ENCODE measurements around the gene ADSL. TPM values are rescaled to one million over a fixed set of nuclear protein-coding genes. Genes with fewer than 3 reads are reported as not detected.

The ADSL gene
- total and polyA plus RNA-seq, 9 of the 15 experiments (the other 6 are each of a cell fraction or from before 2014, with no cell fraction given), result 112 to 322 (median 146) TPM

DNA sequence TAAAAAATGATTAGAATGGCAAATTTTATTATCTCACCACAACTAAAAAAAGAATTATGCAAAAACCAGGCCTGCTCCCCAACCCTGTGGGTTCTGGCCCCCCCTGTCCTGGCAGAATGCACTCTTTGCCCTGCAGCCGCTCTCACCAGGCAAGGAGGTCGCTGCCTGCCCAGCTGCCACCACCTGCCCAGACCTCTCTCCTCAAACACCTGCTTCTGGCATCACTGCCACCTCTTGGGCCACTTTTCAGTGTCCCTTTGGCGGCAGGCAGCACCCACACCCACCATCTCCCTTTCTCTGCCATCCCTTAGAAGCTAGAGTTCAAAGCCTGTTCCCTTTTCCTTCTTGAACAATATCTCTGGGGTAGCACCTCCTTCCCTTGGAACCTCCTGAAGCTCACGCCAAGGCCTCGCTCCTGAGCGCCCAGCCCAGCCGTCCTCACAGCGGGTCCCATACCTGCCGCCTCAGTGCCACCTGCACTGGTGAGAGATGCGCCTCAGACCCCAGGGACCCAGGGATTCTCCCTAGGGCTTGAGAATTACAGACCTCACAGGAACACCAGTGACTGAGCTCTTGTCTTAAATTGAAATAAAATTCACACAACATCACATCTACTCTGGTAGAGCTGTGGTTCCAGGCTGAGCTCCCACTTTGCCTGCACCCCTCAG, 68.7 kb downstream of the ADSL start:
- Histone ChIP-seq H3K9me3 (replicated peaks; ENCODE audit: control insufficient read depth, insufficient read depth, low read depth, low read length) (no peaks in the 10 kb centered on the region), H2AFZ (ENCODE audit: low read depth, low read length) (no peak overlapping the region), H3K27me3 (ENCODE audit: control insufficient read depth in 2 of 2, insufficient read depth in 2 of 2, low read length in 2 of 2) (no peaks in the 10 kb centered on the region), H3K4me3 (no peak overlapping the region), H3K4me1 (replicated peaks in 1 of 2; ENCODE audit: control insufficient read depth in 2 of 2, insufficient read depth in 2 of 2, low read length in 2 of 2) (no peaks in the 10 kb centered on the region; a peak in 2 of 5 replicates), H3K4me2 (ENCODE audit: insufficient read depth, low read length) (no peak overlapping the region), H3K79me2 (ENCODE audit: control insufficient read depth, insufficient read depth, low read length) (no peaks in the 10 kb centered on the region), H3K27ac (ENCODE audit: extremely low read depth, low read depth, low read length) (no peak overlapping the region), H3K36me3 (ENCODE audit: control insufficient read depth, insufficient read depth, low read length) (peaks cover 31% of the 10 kb centered on the region; the same call in 2 of the 3 replicates), H4K20me1 (replicated peaks; ENCODE audit: control insufficient read depth, insufficient read depth, low read length) (no peaks in the 10 kb centered on the region), H3K9me1 (ENCODE audit: control insufficient read depth, insufficient read depth, low read length) (no peaks in the 10 kb centered on the region), H3K9ac (ENCODE audit: insufficient read depth in 1 of 2, low read depth in 2 of 2, low read length in 2 of 2) (no peak overlapping the region)
- 91% methylated on average over 9 of the region's 10 CpGs for WGBS (ENCODE audit: insufficient coverage, low coverage, missing lambda C conversion rate)
- FAIRE-seq (no peak), ATAC-seq (no peak), DNase-seq (ENCODE audit: extremely low read depth in 1 of 4, low spot score in 3 of 4) (no peak)
- no TSS peak for BruUV-seq (replicated peaks)
- TF ChIP-seq POLR2G (IDR thresholded peaks at IDR 0.05; ENCODE audit: low read depth, low read length), result 0 out of 2 replicates have a peak, but pooled peaks have one; percentile 30
- no peak for TF ChIP-seq HMG20B (CRISPR knock-in tag; IDR thresholded peaks at IDR 0.05)
- intact Hi-C loops (cut with micrococcal nuclease) (no loop called here), in situ Hi-C loops (cut with MboI) (no loop called here)
- POLR2A ChIA-PET, result interaction anchor here (0.6 to 1.3 kb wide), 5 partner anchors 9 to 200 kb away, joined by 3 to 6 read pairs (median 3); no protein-coding TSS in a partner anchor
- CTCF ChIA-PET (ENCODE audit: low intra/inter-chr PET ratio), result no interaction called here

DNA sequence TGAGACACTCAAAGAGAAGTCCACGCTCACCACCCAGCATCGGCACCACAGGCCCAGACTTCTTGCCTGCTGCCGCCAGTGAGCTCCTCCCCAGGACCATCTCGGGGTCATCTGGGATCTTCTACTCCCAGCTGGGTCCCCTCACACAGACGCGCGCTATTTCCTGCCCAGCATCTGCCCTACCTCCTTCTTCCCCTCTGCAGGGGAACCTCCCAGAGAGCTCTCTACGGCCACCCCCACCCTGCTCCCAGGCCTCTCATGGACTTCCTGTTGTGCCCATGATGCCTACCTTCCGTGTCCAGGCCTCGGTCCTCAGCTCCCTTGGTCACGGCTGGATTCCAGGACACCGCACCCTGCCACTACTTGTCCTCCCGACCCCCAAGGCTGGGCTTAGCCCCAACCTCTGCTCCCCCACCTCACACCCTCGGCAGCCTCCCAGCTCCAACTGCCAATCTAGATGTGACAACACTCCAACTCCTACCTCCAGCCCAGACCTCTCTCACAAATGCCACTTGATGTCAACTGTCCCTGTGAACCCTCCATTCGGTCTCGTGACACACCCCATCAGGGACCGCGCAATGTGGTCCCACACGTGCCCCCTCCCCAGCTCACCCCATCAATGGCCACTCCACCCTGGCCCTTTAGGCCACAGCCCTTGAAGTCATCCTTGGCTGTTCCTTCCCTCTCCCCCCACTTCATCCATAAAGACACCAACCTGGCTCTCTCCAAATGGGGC, 69.4 kb downstream of the ADSL start:
- ChIA-PET POLR2A (interaction anchor here (0.5 to 1.3 kb wide), 6 partner anchors 8 to 199 kb away, joined by 3 to 6 read pairs (median 3); no protein-coding TSS in a partner anchor), CTCF (ENCODE audit: low intra/inter-chr PET ratio) (no interaction called here)
- Histone ChIP-seq H3K9ac (ENCODE audit: insufficient read depth in 1 of 2, low read depth in 2 of 2, low read length in 2 of 2) (peak overlapping the region in 1 of 2 experiments; percentile 26; a peak in 2 of 4 replicates), H3K36me3 (ENCODE audit: control insufficient read depth, insufficient read depth, low read length) (peaks cover 29% of the 10 kb centered on the region; the same call in 1 of the 3 replicates), H3K79me2 (ENCODE audit: control insufficient read depth, insufficient read depth, low read length) (no peaks in the 10 kb centered on the region), H3K9me3 (replicated peaks; ENCODE audit: control insufficient read depth, insufficient read depth, low read depth, low read length) (no peaks in the 10 kb centered on the region), H3K4me1 (replicated peaks in 1 of 2; ENCODE audit: control insufficient read depth in 2 of 2, insufficient read depth in 2 of 2, low read length in 2 of 2) (no peaks in the 10 kb centered on the region; a peak in 2 of 5 replicates), H4K20me1 (replicated peaks; ENCODE audit: control insufficient read depth, insufficient read depth, low read length) (no peaks in the 10 kb centered on the region), H2AFZ (ENCODE audit: low read depth, low read length) (no peak overlapping the region), H3K27ac (ENCODE audit: extremely low read depth, low read depth, low read length) (no peak overlapping the region), H3K4me3 (no peak overlapping the region), H3K4me2 (ENCODE audit: insufficient read depth, low read length) (no peak overlapping the region), H3K9me1 (ENCODE audit: control insufficient read depth, insufficient read depth, low read length) (no peaks in the 10 kb centered on the region), H3K27me3 (ENCODE audit: control insufficient read depth in 2 of 2, insufficient read depth in 2 of 2, low read length in 2 of 2) (no peaks in the 10 kb centered on the region)
- FAIRE-seq (no peak), DNase-seq (ENCODE audit: extremely low read depth in 1 of 4, low spot score in 3 of 4) (no peak), ATAC-seq (peak; percentile 25; the same call in 2 of the 3 replicates)
- BruUV-seq (replicated peaks), result no TSS peak
- WGBS (ENCODE audit: insufficient coverage, low coverage, missing lambda C conversion rate), result 76% methylated on average over 5 of the region's 19 CpGs
- intact Hi-C loops (cut with micrococcal nuclease) (no loop called here), in situ Hi-C loops (cut with MboI) (no loop called here)
- no peak for TF ChIP-seq ZNF668 (CRISPR knock-in tag; IDR thresholded peaks at IDR 0.05)
- TF ChIP-seq ARID1B (IDR thresholded peaks at IDR 0.05), result no peak
- peak; percentile 32 for TF ChIP-seq RBM22 (IDR thresholded peaks at IDR 0.05; ENCODE audit: low read depth, low read length, poor library complexity, severe bottlenecking)
- TF ChIP-seq, protein P1, sequence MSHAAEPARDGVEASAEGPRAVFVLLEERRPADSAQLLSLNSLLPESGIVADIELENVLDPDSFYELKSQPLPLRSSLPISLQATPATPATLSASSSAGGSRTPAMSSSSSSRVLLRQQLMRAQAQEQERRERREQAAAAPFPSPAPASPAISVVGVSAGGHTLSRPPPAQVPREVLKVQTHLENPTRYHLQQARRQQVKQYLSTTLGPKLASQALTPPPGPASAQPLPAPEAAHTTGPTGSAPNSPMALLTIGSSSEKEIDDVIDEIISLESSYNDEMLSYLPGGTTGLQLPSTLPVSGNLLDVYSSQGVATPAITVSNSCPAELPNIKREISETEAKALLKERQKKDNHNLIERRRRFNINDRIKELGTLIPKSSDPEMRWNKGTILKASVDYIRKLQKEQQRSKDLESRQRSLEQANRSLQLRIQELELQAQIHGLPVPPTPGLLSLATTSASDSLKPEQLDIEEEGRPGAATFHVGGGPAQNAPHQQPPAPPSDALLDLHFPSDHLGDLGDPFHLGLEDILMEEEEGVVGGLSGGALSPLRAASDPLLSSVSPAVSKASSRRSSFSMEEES (CRISPR knock-in tag; IDR thresholded peaks at IDR 0.05), result no peak
- TF ChIP-seq POLR2G (IDR thresholded peaks at IDR 0.05; ENCODE audit: low read depth, low read length), result peak; percentile 22

Data from K562 (cell line).